Endothelial cell of umbilical vein (primary cell): ENCODE data around the gene ABAT.

Experiments used
- CTCF ChIP-seq, 2 donors: IDR thresholded peaks; 1 replicate in 1 of 2; 2 replicates in 1 of 2; pipeline ENCODE4 v1.5.1; 2011; ENCODE audit warnings: low read length in 2 of 2, mild to moderate bottlenecking in 2 of 2, moderate library complexity in 2 of 2, control low read depth in 1 of 2, inconsistent platforms in 1 of 2, low read depth in 1 of 2; ENCODE audit not compliant: insufficient read depth in 1 of 2; ENCODE audit errors: extremely low read depth in 1 of 2
- EZH2 ChIP-seq: IDR thresholded peaks from 2 replicates; pipeline ENCODE4 v1.6.1; 2012; ENCODE audit warnings: borderline replicate concordance, low read depth, mild to moderate bottlenecking, moderate library complexity, low read length, inconsistent platforms; ENCODE audit not compliant: severe bottlenecking
- FOS ChIP-seq: IDR thresholded peaks from 2 replicates; pipeline ENCODE4 v1.6.1; 2011; ENCODE audit warnings: mild to moderate bottlenecking, low read length, moderate library complexity, borderline replicate concordance; ENCODE audit not compliant: insufficient read depth
- JUN ChIP-seq: IDR thresholded peaks from 2 replicates; pipeline ENCODE4 v1.6.1; 2011; ENCODE audit warnings: borderline replicate concordance, low read depth; ENCODE audit not compliant: insufficient read length, insufficient read depth
- MAX ChIP-seq: IDR thresholded peaks from 2 replicates; pipeline ENCODE4 v1.6.1; 2011; ENCODE audit not compliant: insufficient read depth, insufficient read length
- POLR2A ChIP-seq: IDR thresholded peaks from 2 replicates; pipeline ENCODE4 v1.6.1; 2012; ENCODE audit warnings: low read depth, mild to moderate bottlenecking, control low read depth, low read length
- POLR2AphosphoS5 ChIP-seq: IDR thresholded peaks from 2 replicates; pipeline ENCODE4 v1.6.1; 2012; ENCODE audit warnings: low read depth, mild to moderate bottlenecking, control low read depth, low read length, moderate library complexity; ENCODE audit not compliant: insufficient read depth

- TF ChIP-seq CTCF (IDR thresholded peaks at IDR 0.05; ENCODE audit: extremely low read depth in 1 of 2, insufficient read depth in 1 of 2, low read depth in 1 of 2, low read length in 2 of 2) (no peak), MAX (no peak), POLR2A (no peak), POLR2AphosphoS5 (no peak), JUN (no peak), FOS (no peak), EZH2 (no peak)
Measured at GRCh38 chr16:8736123-8736668, 61.8 kb downstream of the ABAT start.
